ENCODE data around the gene EXTL2.
"Not testable (repeated sequence)": the region's sequence is repeated elsewhere in the genome, so short reads cannot be mapped to it uniquely, and the experiment has no call there.

Gene EXTL2

DNA sequence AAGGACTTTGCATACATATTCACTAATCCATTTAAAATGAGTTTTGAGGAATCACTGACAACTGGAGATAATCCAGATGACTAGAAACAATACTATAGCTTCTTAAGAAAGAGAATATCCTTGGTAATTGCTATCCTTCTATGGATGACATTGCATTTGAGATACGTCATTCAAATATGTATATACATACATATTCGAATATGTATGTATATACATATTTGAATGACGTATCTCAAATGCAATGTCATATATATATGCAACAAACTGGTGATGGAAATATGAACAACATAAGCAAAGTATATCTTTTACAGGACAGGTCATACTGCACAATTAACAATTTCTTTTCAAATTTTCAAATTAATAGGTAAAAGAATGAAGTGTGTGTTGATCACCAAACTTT is 41.7 kb downstream of the EXTL2 start:
- no peak for DNase-seq

DNA sequence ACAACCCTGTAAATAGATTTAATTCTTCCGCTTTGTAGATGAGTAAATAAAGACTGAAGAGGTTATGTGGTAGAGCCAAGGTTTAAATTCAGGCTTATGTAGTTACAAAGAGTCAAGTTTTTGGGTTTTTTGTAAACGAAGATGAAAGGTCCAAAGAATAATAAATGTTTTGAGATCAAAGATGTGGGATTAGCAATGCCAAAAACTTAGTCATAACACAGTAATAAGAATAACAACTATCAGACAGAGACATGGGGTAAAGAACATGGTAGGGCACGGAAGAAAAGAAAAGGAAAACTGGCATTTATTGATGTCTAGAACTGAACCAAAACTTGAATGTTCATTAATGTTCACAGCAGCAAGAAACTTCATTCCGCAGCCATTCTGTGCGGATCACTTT is 42.9 kb downstream of the EXTL2 start:
- no peak for DNase-seq

DNA sequence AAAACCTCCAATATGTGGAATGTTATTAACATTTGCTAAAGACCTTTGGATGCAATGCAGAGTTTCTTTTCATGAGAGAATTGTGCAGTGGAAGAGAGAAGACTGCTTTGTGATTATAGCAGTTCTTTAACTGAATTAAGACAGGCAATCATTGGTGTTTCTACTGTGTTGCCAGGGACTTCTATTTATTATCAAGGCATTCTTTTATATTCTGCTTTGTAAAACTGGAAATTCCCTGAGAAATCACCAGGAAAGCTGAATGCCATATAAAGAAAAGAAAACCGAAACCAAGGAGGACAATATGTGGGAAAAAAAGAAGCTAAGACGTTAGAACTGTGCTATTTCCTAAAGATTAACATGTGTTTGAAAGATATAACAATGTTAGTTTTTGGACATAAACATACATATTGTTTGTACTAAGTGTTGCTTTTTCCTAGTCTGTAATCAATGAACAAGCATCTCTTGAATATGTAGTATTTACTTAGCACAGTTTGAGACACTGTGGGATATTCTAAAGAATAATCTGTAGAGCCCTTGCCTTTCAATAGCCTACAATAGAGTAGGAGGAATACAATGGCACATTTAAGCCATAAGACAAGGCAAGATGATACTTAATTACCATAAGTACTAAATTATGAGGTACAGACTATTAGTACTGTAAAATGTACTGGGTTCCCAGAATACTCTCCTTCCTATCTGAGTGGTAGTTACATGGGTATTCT is 47.1 kb downstream of the EXTL2 start:
- no peak for DNase-seq

DNA sequence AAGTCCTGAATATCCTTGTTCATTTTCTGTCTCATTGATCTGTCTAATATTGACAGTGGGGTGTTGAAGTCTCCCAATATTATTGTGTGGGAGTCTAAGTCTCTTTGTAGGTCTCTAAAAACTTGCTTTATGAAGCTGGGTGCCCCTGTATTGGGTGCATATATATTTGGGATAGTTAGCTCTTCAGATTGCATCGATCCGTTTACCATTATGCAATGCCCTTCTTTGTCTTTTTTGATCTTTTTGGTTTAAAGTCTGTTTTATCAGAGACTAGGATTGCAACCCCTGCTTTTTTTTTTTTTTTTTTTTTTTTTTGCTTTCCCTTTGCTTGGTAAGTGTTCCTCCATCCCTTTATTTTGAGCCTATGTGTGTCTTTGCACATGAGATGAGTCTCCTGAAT is 51.5 kb downstream of the EXTL2 start:
- not testable (repeated sequence) for DNase-seq

DNA sequence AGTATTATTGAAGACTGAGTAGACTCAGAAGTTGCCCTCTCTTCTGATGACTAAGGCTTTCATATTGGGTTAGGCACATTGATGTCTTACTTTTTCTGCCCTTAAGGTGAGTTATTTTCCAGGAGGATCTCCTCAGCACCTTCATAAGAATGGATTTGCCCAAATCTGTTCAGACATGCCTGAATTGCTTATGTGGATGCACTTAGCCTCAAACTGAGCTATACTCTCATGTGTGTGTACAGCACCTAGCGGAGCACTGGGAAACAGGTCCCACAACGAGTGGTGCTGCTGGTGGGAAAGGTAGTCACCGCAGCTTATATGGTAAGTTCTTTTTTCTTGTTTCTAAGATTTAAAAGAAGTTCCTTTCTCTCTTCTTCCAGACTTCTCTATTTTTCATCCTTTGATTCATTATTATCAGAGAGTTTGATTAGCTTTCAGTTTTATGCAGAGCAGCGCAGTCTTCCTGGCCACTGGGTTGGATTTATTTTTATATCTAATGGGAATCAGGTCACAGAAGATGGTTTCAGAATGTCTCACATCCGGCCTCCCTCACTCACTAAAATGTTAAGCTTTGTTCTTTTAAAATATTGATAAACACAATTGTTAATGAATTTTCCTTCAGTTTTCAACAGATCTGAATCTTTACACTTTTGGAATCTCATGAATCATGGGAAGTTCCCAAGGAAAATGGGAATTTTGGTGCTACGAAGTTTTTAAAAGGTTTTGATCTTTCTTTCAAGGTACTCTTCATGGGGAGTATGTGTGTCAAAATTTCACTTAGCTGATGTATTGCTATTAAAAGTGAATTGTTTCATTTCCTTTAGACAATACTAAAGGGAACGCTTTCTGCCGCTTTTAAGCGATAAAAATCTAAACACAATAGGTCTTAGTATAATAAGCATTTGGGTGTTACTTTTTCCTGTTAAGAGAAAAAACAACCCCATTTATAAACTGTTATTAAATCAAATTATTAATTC is 58.5 kb downstream of the EXTL2 start:
- DNase-seq, result no peak

- peak; percentile 31 for DNase-seq
These were observed 59.6 kb downstream of the EXTL2 start for GRCh38 chr1:100834777-100835660.

DNA sequence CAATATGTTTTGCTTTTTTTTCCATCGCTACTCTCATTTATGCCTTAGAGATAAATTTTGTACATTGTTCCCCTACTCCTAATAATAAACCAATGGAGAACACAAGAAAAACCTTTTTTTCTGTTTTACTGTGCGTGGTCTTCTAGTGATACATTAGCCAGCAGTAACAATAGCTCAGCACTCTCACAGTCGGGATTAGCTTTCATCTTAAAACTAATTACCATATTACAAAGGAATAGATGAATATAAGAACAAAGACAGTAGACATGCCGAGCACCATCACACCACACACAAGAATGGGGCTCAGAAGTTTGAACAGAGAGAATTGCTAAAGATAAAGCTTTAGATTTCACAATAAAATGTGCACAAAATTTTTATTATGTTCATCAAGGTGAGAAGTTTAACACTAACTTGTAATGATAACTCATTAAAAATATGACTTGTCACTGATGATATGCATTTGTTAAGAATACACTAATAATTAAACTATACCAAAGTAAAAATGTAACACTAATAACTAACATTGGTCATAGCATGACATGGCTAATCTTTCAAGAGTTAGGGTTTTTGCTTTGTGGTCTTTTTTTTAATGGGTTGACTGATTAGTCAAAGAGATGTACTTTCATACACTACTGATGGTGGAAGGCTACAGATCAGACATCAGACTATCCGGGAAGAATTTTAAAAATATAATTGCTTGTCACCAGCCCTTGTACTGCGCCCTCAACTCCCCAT is 61.8 kb downstream of the EXTL2 start:
- DNase-seq, result no peak

- DNase-seq, result not testable (repeated sequence)
These were observed 69.0 kb downstream of the EXTL2 start for GRCh38 chr1:100825666-100826065.
